Endodermal cell (in vitro differentiated cells): ENCODE results near the gene USP4. TPM values are rescaled to one million over a fixed set of nuclear protein-coding genes. Genes with fewer than 3 reads are reported as not detected.

Experiments used
- DNase-seq: peaks from one replicate; pipeline ENCODE4 v3.0.0-alpha.2; 2017
- H3K27ac ChIP-seq: 2 replicates; pipeline ENCODE4 v1.5.1; 2013; ENCODE audit warnings: mild to moderate bottlenecking, low read depth, low read length, moderate library complexity
- H3K27me3 ChIP-seq: 2 replicates; pipeline ENCODE4 v1.6.1; 2013; ENCODE audit warnings: mild to moderate bottlenecking, low read length, moderate library complexity; ENCODE audit not compliant: insufficient read depth, control insufficient read depth, poor library complexity, severe bottlenecking
- H3K36me3 ChIP-seq: 2 replicates; pipeline ENCODE4 v1.7.0; 2013; ENCODE audit warnings: mild to moderate bottlenecking, low read length, moderate library complexity; ENCODE audit not compliant: control insufficient read depth, insufficient read depth
- H3K4me1 ChIP-seq: one replicate; pipeline ENCODE4 v1.7.0; 2013; ENCODE audit warnings: low read length; ENCODE audit not compliant: control insufficient read depth, insufficient read depth
- H3K4me3 ChIP-seq: 2 replicates; pipeline ENCODE4 v1.5.1; 2013; ENCODE audit warnings: mild to moderate bottlenecking, low read length, moderate library complexity
- H3K9ac ChIP-seq: 2 replicates; pipeline ENCODE4 v1.6.1; 2013; ENCODE audit warnings: mild to moderate bottlenecking, low read length, moderate library complexity; ENCODE audit not compliant: poor library complexity, severe bottlenecking; ENCODE audit errors: extremely low read depth
- H3K9me3 ChIP-seq: 2 replicates; pipeline ENCODE4 v1.6.1; 2013; ENCODE audit warnings: mild to moderate bottlenecking, low read length, moderate library complexity; ENCODE audit not compliant: control insufficient read depth
- H3K27ac Mint-ChIP-seq: 2 replicates; pipeline ENCODE4 v1.8.0; 2020; ENCODE audit warnings: mixed read lengths
- H3K27me3 Mint-ChIP-seq: 2 replicates; pipeline ENCODE4 v1.8.0; 2021; ENCODE audit warnings: mild to moderate bottlenecking, mixed read lengths; ENCODE audit not compliant: insufficient read depth
- H3K36me3 Mint-ChIP-seq: 2 replicates; pipeline ENCODE4 v1.8.0; 2020; ENCODE audit warnings: low read depth, mixed read lengths
- H3K4me1 Mint-ChIP-seq: 2 replicates; pipeline ENCODE4 v1.8.0; 2020; ENCODE audit warnings: mixed read lengths
- H3K4me3 Mint-ChIP-seq: 2 replicates; pipeline ENCODE4 v1.8.0; 2020; ENCODE audit warnings: mild to moderate bottlenecking, moderate library complexity, mixed read lengths
- H3K9me3 Mint-ChIP-seq: 2 replicates; pipeline ENCODE4 v1.8.0; 2020; ENCODE audit warnings: mild to moderate bottlenecking, mixed read lengths
- WGBS, 2 experiments: methylation state at CpG; one replicate each; pipeline versions ENCODE4 v1.1.5 to v1.1.7; 2013; ENCODE audit warnings: missing lambda C conversion rate in 2 of 2, mixed read lengths in 1 of 2; ENCODE audit not compliant: insufficient coverage in 1 of 2, insufficient read length in 1 of 2; 5-methylcytosine and 5-hydroxymethylcytosine counted together
- total RNA-seq, 2 donors: library from RNA; stranded (reverse); fragmentation: NEBNext Ultra II Directional in 1 of 2; extraction: Animal tissue kit (Norgen Biotek cat#: 25700) in 1 of 2; gene quantifications; 2 replicates in 1 of 2; 3 replicates in 1 of 2; pipeline ENCODE4 v1.2.1, GENCODE V29; 2021
- TF ChIP-seq, protein P1 (sequence below): fragments of 200-600 bp; sonication (generic); conservative IDR thresholded peaks from 2 replicates; pipeline ENCODE4 v1.5.0; 2021; ENCODE audit warnings: antibody characterized with exemption, mild to moderate bottlenecking

Gene USP4
- total RNA-seq, 2 donors from 2014 or later, result 48.3 to 48.9 TPM

DNA sequence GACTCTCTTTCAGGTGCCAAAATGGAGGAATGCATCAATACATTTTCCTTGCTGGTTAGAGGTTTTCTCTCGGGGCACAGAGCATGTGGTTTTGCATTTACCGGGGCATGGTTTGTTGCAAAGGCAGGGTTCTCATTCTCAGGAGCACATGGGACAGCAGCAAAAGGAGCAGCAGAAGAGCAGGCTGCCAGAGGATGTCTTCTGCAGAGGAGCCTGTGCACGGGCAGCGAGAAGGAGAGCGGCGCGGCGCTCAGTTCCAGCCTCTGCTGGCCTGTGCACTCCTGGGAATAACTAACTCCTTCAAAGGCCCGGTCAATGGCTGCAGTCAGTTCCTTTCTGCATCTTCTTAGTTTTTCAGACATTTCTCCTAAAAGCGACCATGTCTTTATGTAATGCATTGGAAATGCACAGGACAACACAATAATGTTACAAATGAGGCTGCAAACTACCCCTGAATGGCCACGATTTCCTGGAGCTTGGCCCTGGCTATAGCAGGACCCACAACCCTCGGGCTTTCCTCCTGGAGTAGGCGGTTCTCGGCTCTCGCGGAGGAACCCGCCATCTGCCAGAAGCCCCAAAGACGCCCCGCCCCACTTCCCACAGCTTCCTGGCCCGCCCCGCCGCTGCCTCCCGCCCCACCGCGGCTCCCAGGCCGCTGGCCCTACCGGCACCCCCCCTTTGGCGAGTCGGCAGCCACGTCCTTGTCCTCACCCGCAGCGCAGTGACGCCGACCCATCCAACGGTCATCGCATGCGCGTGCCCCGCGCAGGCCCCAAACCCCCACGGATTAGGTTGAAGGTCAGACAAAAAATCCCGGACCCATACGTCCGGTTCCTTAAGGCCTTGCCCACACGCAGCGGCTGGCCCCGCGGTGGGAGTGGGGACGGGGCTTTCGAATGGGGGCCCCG lies 63.1 kb downstream of the USP4 start, which contains the start of gene C3orf62:
Gene C3orf62, minus strand, starts transcription at position 758 of the 908 bp plus-strand sequence. Its CDS starts 360 bp downstream, at position 398.
- TF ChIP-seq, protein P1, sequence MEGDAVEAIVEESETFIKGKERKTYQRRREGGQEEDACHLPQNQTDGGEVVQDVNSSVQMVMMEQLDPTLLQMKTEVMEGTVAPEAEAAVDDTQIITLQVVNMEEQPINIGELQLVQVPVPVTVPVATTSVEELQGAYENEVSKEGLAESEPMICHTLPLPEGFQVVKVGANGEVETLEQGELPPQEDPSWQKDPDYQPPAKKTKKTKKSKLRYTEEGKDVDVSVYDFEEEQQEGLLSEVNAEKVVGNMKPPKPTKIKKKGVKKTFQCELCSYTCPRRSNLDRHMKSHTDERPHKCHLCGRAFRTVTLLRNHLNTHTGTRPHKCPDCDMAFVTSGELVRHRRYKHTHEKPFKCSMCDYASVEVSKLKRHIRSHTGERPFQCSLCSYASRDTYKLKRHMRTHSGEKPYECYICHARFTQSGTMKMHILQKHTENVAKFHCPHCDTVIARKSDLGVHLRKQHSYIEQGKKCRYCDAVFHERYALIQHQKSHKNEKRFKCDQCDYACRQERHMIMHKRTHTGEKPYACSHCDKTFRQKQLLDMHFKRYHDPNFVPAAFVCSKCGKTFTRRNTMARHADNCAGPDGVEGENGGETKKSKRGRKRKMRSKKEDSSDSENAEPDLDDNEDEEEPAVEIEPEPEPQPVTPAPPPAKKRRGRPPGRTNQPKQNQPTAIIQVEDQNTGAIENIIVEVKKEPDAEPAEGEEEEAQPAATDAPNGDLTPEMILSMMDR, result no peak
- DNase-seq, result peak; percentile 92
- no peak within 1 kb of the TSS for H3K4me3 ChIP-seq
- H3K9ac ChIP-seq, result no peak within 1 kb of the TSS
- WGBS, 2 experiments, result 95% methylated on average over 29 to 51 of the region's 51 CpGs
- no peaks in the 10 kb centered on the region for H3K9me3 ChIP-seq
- Mint-ChIP-seq H3K4me3 (peak within 1 kb of the TSS; percentile 59), H3K4me1 (peaks cover 13% of the 10 kb centered on the region), H3K27me3 (no peaks in the 10 kb centered on the region), H3K9me3 (no peaks in the 10 kb centered on the region), H3K36me3 (peaks cover 32% of the 10 kb centered on the region), H3K27ac (peak within 1 kb of the TSS; percentile 81)
- no peaks in the 10 kb centered on the region for H3K4me1 ChIP-seq
- H3K27me3 ChIP-seq, result no peaks in the 10 kb centered on the region
- peak within 1 kb of the TSS; percentile 32 for H3K27ac ChIP-seq
- H3K36me3 ChIP-seq, result peaks cover 44% of the 10 kb centered on the region

DNA sequence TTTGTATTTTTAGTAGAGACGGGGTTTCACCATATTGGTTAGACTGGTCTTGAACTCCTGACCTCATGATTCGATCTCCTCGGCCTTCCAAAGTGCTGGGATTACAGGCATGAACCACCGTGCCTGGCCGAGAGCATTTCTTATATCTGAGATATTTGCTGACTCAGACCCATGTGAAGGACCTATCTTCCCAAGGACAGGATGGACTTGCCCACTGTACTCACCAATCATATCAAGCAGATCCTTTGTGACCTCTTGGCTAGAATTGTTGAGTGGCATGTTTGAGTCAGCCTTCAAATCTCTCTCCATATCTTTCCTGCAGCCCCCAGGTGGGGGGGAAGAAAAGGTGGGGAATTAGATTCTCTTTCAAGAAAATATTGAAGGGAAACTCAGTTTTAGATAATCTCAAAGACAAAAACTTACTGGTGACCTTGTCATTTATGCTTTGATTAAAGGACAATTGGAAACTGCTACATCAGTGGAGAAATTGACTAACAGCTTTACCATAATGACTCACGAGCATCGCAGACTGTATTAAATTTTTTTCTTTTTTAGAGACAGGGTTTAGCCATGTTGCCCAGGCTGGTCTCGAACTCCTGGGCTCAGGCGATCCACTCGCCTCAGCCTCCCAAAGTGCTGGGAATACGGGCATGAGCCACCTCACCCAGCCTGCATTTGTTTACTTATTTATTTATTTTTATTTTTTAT lies 65.9 kb downstream of the USP4 start:
- WGBS, 2 experiments, result 95 to 98% methylated on average over 8 to 11 of the region's 11 CpGs
- Mint-ChIP-seq H3K36me3 (peaks cover 19% of the 10 kb centered on the region), H3K27ac (no peak overlapping the region), H3K4me3 (no peak overlapping the region), H3K27me3 (no peaks in the 10 kb centered on the region), H3K4me1 (peaks cover 13% of the 10 kb centered on the region), H3K9me3 (no peaks in the 10 kb centered on the region)
- Histone ChIP-seq H3K4me3 (no peak overlapping the region), H3K27me3 (no peaks in the 10 kb centered on the region), H3K9ac (no peak overlapping the region), H3K27ac (no peak overlapping the region), H3K9me3 (no peaks in the 10 kb centered on the region), H3K4me1 (no peaks in the 10 kb centered on the region), H3K36me3 (peaks cover 38% of the 10 kb centered on the region)
- TF ChIP-seq, protein P1, result no peak
- DNase-seq, result no peak

DNA sequence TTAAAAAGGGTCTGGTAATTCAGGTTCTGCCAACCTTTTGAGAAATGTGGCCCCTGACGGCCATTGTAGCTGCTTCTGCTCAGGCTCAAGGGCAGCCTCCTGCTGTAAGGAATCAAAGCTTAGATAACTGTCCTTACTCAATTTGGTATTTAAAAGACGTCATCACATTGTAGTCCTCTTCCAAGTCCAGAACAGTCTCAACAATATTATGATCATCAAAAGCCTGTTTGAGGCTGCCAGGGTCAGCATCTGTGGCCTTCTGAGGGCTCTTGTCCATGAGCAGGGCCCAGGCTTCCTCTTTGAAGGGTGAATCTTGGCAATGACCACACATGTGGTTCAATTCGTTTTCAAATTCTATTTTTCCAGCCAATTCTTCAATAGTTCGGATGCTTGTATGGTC lies 68.8 kb downstream of the USP4 start:
- H3K27ac Mint-ChIP-seq, result no peak overlapping the region
- Histone ChIP-seq H3K27me3 (no peaks in the 10 kb centered on the region), H3K27ac (no peak overlapping the region), H3K9ac (no peak overlapping the region), H3K9me3 (no peaks in the 10 kb centered on the region), H3K4me1 (no peaks in the 10 kb centered on the region), H3K36me3 (peaks cover 15% of the 10 kb centered on the region), H3K4me3 (no peak overlapping the region)
- TF ChIP-seq, protein P1, result no peak
- H3K27me3 Mint-ChIP-seq, result no peaks in the 10 kb centered on the region
- no peak overlapping the region for H3K4me3 Mint-ChIP-seq
- no peak for DNase-seq
- H3K4me1 Mint-ChIP-seq, result no peaks in the 10 kb centered on the region
- no peaks in the 10 kb centered on the region for H3K9me3 Mint-ChIP-seq
- H3K36me3 Mint-ChIP-seq, result peaks cover 7% of the 10 kb centered on the region
- 90 to 100% methylated on average over 3 to 4 of the region's 4 CpGs for WGBS, 2 experiments
